Measurements from ENCODE around the gene KPRP.

The KPRP gene, protein sequence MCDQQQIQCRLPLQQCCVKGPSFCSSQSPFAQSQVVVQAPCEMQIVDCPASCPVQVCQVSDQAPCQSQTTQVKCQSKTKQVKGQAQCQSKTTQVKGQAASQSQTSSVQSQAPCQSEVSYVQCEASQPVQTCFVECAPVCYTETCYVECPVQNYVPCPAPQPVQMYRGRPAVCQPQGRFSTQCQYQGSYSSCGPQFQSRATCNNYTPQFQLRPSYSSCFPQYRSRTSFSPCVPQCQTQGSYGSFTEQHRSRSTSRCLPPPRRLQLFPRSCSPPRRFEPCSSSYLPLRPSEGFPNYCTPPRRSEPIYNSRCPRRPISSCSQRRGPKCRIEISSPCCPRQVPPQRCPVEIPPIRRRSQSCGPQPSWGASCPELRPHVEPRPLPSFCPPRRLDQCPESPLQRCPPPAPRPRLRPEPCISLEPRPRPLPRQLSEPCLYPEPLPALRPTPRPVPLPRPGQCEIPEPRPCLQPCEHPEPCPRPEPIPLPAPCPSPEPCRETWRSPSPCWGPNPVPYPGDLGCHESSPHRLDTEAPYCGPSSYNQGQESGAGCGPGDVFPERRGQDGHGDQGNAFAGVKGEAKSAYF

GRCh38 chr1:152757747-152758146 lies at the start of gene KPRP:
Gene KPRP (plus strand): TSS chr1:152758025. CDS start chr1:152759589, 1,564 bp downstream.
- DNase-seq = no peak
- no peaks in the 10 kb centered on the region for H3K9me3 ChIP-seq
- no peaks in the 10 kb centered on the region for H3K27me3 ChIP-seq
- H3K4me3 ChIP-seq = no peak within 1 kb of the TSS
- intact Hi-C loops (cut with DNase I; ENCODE audit: low total_unique reads) = no loop called here
- no peak for TF ChIP-seq CTCF (IDR thresholded peaks at IDR 0.05)
- H3K36me3 ChIP-seq = no peaks in the 10 kb centered on the region
- H3K4me1 ChIP-seq = no peaks in the 10 kb centered on the region
- no peak within 1 kb of the TSS for H3K27ac ChIP-seq

DNA sequence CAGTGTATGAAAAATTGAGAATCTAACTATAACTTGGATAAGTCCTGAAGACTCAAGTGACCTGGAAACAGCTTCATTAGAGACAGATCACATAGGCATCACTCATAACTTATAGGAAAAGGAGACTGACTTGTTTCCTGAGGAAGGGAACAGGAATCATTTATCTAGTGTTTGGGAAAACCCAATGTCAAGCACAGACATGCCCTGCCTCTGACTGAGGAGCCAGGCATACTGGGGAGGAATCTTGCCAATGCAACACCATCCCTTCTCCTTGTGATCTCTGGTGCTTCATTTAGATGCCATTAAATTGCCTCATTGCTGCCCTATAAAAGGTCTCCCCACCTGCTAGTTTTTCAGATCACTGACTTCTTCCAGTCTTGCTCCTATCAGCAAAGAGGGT lies 39.6 kb upstream of the KPRP start:
- H3K9me3 ChIP-seq = no peaks in the 10 kb centered on the region
- DNase-seq = no peak
- H3K4me3 ChIP-seq = no peak overlapping the region
- H3K27me3 ChIP-seq = no peaks in the 10 kb centered on the region
- no peak for TF ChIP-seq CTCF (IDR thresholded peaks at IDR 0.05)
- H3K27ac ChIP-seq = no peak overlapping the region
- no peaks in the 10 kb centered on the region for H3K4me1 ChIP-seq
- no peaks in the 10 kb centered on the region for H3K36me3 ChIP-seq
- intact Hi-C loops (cut with DNase I; ENCODE audit: low total_unique reads) = no loop called here

GRCh38 chr1:152725261-152725660 lies 32.6 kb upstream of the KPRP start:
- DNase-seq = no peak
- Histone ChIP-seq H3K36me3 (no peaks in the 10 kb centered on the region), H3K27ac (no peak overlapping the region), H3K4me1 (no peaks in the 10 kb centered on the region), H3K4me3 (no peak overlapping the region), H3K27me3 (no peaks in the 10 kb centered on the region), H3K9me3 (no peaks in the 10 kb centered on the region)
- intact Hi-C loops (cut with DNase I; ENCODE audit: low total_unique reads) = no loop called here
- TF ChIP-seq CTCF (IDR thresholded peaks at IDR 0.05) = no peak

DNA sequence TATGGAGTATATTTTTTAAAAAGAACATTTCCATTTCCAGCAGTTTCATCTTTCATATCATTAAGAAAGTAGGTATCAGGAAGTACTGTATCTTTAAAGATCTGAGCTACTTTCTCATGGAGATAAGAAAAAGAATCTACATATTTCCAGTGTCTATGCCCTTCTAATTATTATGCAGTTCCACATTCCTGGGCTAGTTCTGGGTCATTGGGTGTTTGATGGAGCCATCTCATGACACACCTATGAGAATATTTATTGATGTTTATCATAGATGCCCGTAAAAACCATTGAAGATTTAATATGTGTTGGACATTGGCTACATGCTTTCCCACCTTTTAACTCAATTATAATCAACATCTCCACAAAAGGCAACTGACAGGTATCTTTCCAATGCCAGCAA lies 28.8 kb upstream of the KPRP start:
- no peak for TF ChIP-seq CTCF (IDR thresholded peaks at IDR 0.05)
- Histone ChIP-seq H3K27ac (no peak overlapping the region), H3K4me3 (no peak overlapping the region), H3K4me1 (no peaks in the 10 kb centered on the region), H3K36me3 (no peaks in the 10 kb centered on the region), H3K9me3 (no peaks in the 10 kb centered on the region), H3K27me3 (no peaks in the 10 kb centered on the region)
- no peak for DNase-seq
- intact Hi-C loops (cut with DNase I; ENCODE audit: low total_unique reads) = no loop called here

- no peaks in the 10 kb centered on the region for H3K4me1 ChIP-seq
Observed at GRCh38 chr1:152735648-152736047, 22.2 kb upstream of the KPRP start.

More at GRCh38 chr1:152735648-152736047, 22.2 kb upstream of the KPRP start:
- Histone ChIP-seq H3K27ac (no peak overlapping the region), H3K27me3 (no peaks in the 10 kb centered on the region), H3K36me3 (no peaks in the 10 kb centered on the region), H3K9me3 (no peaks in the 10 kb centered on the region), H3K4me3 (no peak overlapping the region)
- TF ChIP-seq CTCF (IDR thresholded peaks at IDR 0.05) = no peak
- DNase-seq = no peak
- intact Hi-C loops (cut with DNase I; ENCODE audit: low total_unique reads) = no loop called here
